DOHH2 (cell line): ENCODE results near the gene CLASP1.

Experiments
- H3F3A ChIP-seq: fragments of 200-600 bp; sonication (generic), shearing (Covaris generic); 2 replicates; pipeline ENCODE4 v1.6.0; 2016; ENCODE audit warnings: antibody characterized with exemption, mild to moderate bottlenecking; ENCODE audit not compliant: control insufficient read depth, insufficient read depth
- H3K27ac ChIP-seq: fragments of 200-600 bp; sonication (generic); 2 replicates; pipeline ENCODE4 v1.5.1; 2014; ENCODE audit warnings: low read depth, mild to moderate bottlenecking, low read length, moderate library complexity
- H3K27me3 ChIP-seq: fragments of 200-600 bp; sonication (generic); 2 replicates; pipeline ENCODE4 v1.6.1; 2014; ENCODE audit warnings: mild to moderate bottlenecking, low read length, mixed read lengths; ENCODE audit not compliant: control insufficient read depth
- H3K36me3 ChIP-seq: fragments of 200-600 bp; sonication (generic); 2 replicates; pipeline ENCODE4 v1.6.1; 2014; ENCODE audit warnings: mild to moderate bottlenecking, low read length, moderate library complexity, mixed read lengths; ENCODE audit not compliant: control insufficient read depth
- H3K4me1 ChIP-seq: fragments of 200-600 bp; sonication (generic); 2 replicates; pipeline ENCODE4 v1.6.1; 2014; ENCODE audit warnings: mild to moderate bottlenecking, low read length, mixed read lengths; ENCODE audit not compliant: control insufficient read depth
- H3K4me2 ChIP-seq: fragments of 200-600 bp; sonication (generic); 2 replicates; pipeline ENCODE4 v1.6.0; 2014; ENCODE audit warnings: mild to moderate bottlenecking, low read length, moderate library complexity
- H3K4me3 ChIP-seq: fragments of 200-600 bp; sonication (generic); 2 replicates; pipeline ENCODE4 v1.5.1; 2014; ENCODE audit warnings: mild to moderate bottlenecking, low read length, mixed read lengths
- H3K79me2 ChIP-seq: fragments of 200-600 bp; sonication (generic); 2 replicates; pipeline ENCODE4 v1.6.1; 2014; ENCODE audit warnings: mild to moderate bottlenecking, low read length, mixed read lengths; ENCODE audit not compliant: control insufficient read depth
- H3K9me2 ChIP-seq: fragments of 200-600 bp; sonication (generic); replicated peaks from 2 replicates; pipeline ENCODE4 v1.6.1; 2014; ENCODE audit warnings: mild to moderate bottlenecking, low read length, mixed read lengths; ENCODE audit not compliant: control insufficient read depth
- H3K9me3 ChIP-seq: fragments of 200-600 bp; sonication (generic); 2 replicates; pipeline ENCODE4 v1.6.1; 2014; ENCODE audit warnings: antibody characterized with exemption, low read length, mixed read lengths; ENCODE audit not compliant: control insufficient read depth, insufficient read depth
- H4K20me1 ChIP-seq: fragments of 200-600 bp; sonication (generic); 2 replicates; pipeline ENCODE4 v1.6.0; 2014; ENCODE audit warnings: low read depth, mild to moderate bottlenecking, antibody characterized with exemption, low read length, moderate library complexity; ENCODE audit not compliant: control insufficient read depth, insufficient read depth
- CTCF ChIP-seq: fragments of 200-600 bp; sonication (generic); IDR thresholded peaks from one replicate; pipeline ENCODE4 v1.5.1; 2014; ENCODE audit warnings: antibody characterized with exemption, mild to moderate bottlenecking, low read depth, low read length; ENCODE audit not compliant: poor library complexity, severe bottlenecking
- EZH2phosphoT487 ChIP-seq: fragments of 200-600 bp; sonication (generic); IDR thresholded peaks from 2 replicates; pipeline ENCODE4 v1.6.1; 2017; ENCODE audit warnings: borderline replicate concordance, mild to moderate bottlenecking, antibody characterized with exemption, low read length, moderate library complexity, mixed read lengths

The CLASP1 gene

DNA sequence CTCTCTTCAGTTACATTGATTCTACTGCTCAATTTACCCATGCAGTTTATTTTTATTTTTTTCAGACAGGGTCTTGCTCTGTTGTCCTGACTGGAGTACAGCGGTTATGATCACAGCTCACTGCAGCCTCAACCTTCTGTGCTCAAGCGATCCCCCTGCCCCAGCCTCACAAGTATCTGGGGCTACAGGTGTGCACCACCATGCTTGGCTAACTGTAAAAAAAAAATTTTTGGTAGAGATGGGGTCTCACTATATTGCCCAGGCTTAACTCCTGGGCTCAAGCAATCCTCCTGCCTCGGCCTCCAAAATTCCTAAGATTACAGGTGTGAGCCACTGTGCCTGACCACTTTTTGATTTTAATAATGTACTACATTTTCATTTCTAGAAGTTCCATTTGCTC lies 212.3 kb downstream of the CLASP1 start:
- Histone ChIP-seq H3K9me2 (no peaks in the 10 kb centered on the region), H3F3A (no peaks in the 10 kb centered on the region), H3K4me2 (no peak overlapping the region), H4K20me1 (no peaks in the 10 kb centered on the region), H3K9me3 (no peaks in the 10 kb centered on the region), H3K36me3 (peaks cover 15% of the 10 kb centered on the region), H3K4me3 (no peak overlapping the region), H3K79me2 (no peaks in the 10 kb centered on the region), H3K27ac (no peak overlapping the region), H3K4me1 (no peaks in the 10 kb centered on the region), H3K27me3 (no peaks in the 10 kb centered on the region)
- TF ChIP-seq CTCF (no peak), EZH2phosphoT487 (no peak)

GRCh38 chr2:121435790-121436189 lies 213.5 kb downstream of the CLASP1 start:
- H3K9me2 ChIP-seq: no peaks in the 10 kb centered on the region
- peaks cover 10% of the 10 kb centered on the region for H3K36me3 ChIP-seq
- H3K9me3 ChIP-seq: no peaks in the 10 kb centered on the region
- TF ChIP-seq EZH2phosphoT487: no peak
- no peak overlapping the region for H3K4me2 ChIP-seq
- no peaks in the 10 kb centered on the region for H3K27me3 ChIP-seq
- H3K4me1 ChIP-seq: no peaks in the 10 kb centered on the region
- no peaks in the 10 kb centered on the region for H3F3A ChIP-seq
- no peaks in the 10 kb centered on the region for H4K20me1 ChIP-seq
- H3K27ac ChIP-seq: no peak overlapping the region
- H3K79me2 ChIP-seq: no peaks in the 10 kb centered on the region
- no peak overlapping the region for H3K4me3 ChIP-seq

GRCh38 chr2:121431214-121431613 lies 218.0 kb downstream of the CLASP1 start:
- H4K20me1 ChIP-seq: no peaks in the 10 kb centered on the region
- no peaks in the 10 kb centered on the region for H3K9me2 ChIP-seq
- no peak for TF ChIP-seq EZH2phosphoT487
- TF ChIP-seq CTCF: no peak
- H3K27me3 ChIP-seq: no peaks in the 10 kb centered on the region
- H3K27ac ChIP-seq: no peak overlapping the region
- H3K9me3 ChIP-seq: no peaks in the 10 kb centered on the region
- H3K4me3 ChIP-seq: no peak overlapping the region
- H3K4me1 ChIP-seq: no peaks in the 10 kb centered on the region
- H3K4me2 ChIP-seq: no peak overlapping the region
- no peaks in the 10 kb centered on the region for H3F3A ChIP-seq
- H3K79me2 ChIP-seq: no peaks in the 10 kb centered on the region
- H3K36me3 ChIP-seq: peaks cover 25% of the 10 kb centered on the region

DNA sequence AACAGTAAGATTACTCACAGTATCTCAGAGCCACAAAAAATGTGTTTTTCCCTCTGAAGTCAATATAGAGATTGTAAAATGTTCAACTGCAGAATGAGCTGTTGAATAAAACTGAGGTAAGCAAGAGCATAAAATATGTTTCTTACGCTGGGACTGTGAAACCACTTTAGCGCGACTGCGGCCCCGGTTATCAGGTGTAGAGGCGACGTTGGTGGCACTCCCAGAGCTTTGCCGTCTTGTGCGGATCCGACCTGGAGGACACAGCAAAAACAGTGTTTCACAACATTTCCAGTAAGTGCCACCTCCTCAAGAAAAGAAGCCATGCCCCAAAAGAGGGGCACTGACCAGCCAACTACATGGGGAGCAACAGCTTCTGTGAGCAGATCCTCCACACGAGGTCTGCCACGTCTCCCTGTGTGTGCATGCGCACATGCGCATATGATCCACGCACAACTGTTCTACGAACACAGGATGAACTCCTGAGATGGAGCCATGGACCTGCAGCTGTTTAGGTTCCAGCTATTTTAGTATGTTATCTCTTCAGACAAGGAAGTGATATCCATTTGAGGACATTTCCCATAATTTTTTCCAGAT lies 219.2 kb downstream of the CLASP1 start:
- Histone ChIP-seq H4K20me1 (no peaks in the 10 kb centered on the region), H3K79me2 (no peaks in the 10 kb centered on the region), H3K4me2 (no peak overlapping the region), H3K36me3 (peaks cover 26% of the 10 kb centered on the region), H3F3A (no peaks in the 10 kb centered on the region), H3K27ac (no peak overlapping the region), H3K27me3 (no peaks in the 10 kb centered on the region), H3K4me1 (no peaks in the 10 kb centered on the region), H3K4me3 (no peak overlapping the region), H3K9me3 (no peaks in the 10 kb centered on the region), H3K9me2 (no peaks in the 10 kb centered on the region)
- TF ChIP-seq CTCF (no peak), EZH2phosphoT487 (no peak)
